ENCODE data around the gene CLDN19. TPM values are rescaled to one million over a fixed set of nuclear protein-coding genes. Genes with fewer than 3 reads are reported as not detected.

The CLDN19 gene
- not detected for total RNA-seq (2021; fragmentation: NEBNext Ultra II Directional; extraction: Animal tissue kit (Norgen Biotek cat#: 25700))
- long read RNA-seq, result 0 reads

- Mint-ChIP-seq H3K27ac (no peak within 1 kb of the TSS), H3K9me3 (no peaks in the 10 kb centered on the region), H3K4me1 (ENCODE audit: low read depth) (peaks cover 17% of the 10 kb centered on the region), H3K36me3 (ENCODE audit: low read depth) (no peaks in the 10 kb centered on the region; the same call in 1 of the 2 replicates), H3K27me3 (ENCODE audit: insufficient read depth) (peaks cover 4% of the 10 kb centered on the region), H3K4me3 (no peak within 1 kb of the TSS)
- no peak for TF ChIP-seq CTCF (IDR thresholded peaks at IDR 0.05)
- no peak for DNase-seq
Measured at GRCh38 chr1:42739753-42740700, at the start of gene CLDN19. Gene CLDN19, minus strand, starts transcription at chr1:42740236. Its CDS starts 173 bp downstream, at chr1:42740063.

GRCh38 chr1:42788021-42788420 is 48.0 kb upstream of the CLDN19 start:
- Mint-ChIP-seq H3K36me3 (ENCODE audit: low read depth) (no peaks in the 10 kb centered on the region), H3K9me3 (no peaks in the 10 kb centered on the region), H3K27ac (no peak overlapping the region), H3K4me1 (ENCODE audit: low read depth) (no peaks in the 10 kb centered on the region), H3K4me3 (no peak overlapping the region), H3K27me3 (ENCODE audit: insufficient read depth) (peaks cover 8% of the 10 kb centered on the region)
- TF ChIP-seq CTCF (IDR thresholded peaks at IDR 0.05), result no peak
- no peak for DNase-seq

GRCh38 chr1:42786097-42786496 is 46.1 kb upstream of the CLDN19 start:
- peaks cover 8% of the 10 kb centered on the region for H3K27me3 Mint-ChIP-seq (ENCODE audit: insufficient read depth)
- H3K36me3 Mint-ChIP-seq (ENCODE audit: low read depth), result no peaks in the 10 kb centered on the region; the same call in 1 of the 2 replicates
- no peak overlapping the region; the same call in 1 of the 2 replicates for H3K4me3 Mint-ChIP-seq
- H3K4me1 Mint-ChIP-seq (ENCODE audit: low read depth), result no peaks in the 10 kb centered on the region
- H3K9me3 Mint-ChIP-seq, result no peaks in the 10 kb centered on the region
- DNase-seq, result no peak
- H3K27ac Mint-ChIP-seq, result no peak overlapping the region
- no peak for TF ChIP-seq CTCF (IDR thresholded peaks at IDR 0.05)

GRCh38 chr1:42784946-42785693 is 45.1 kb upstream of the CLDN19 start, which contains the start of gene TMEM269:
Gene TMEM269, plus strand, starts transcription at chr1:42784991. Its CDS starts 4,903 bp downstream, at chr1:42789894.
- H3K9me3 Mint-ChIP-seq, result no peaks in the 10 kb centered on the region
- peak within 1 kb of the TSS; percentile 46 for H3K4me3 Mint-ChIP-seq
- no peak for DNase-seq
- H3K27ac Mint-ChIP-seq, result no peak within 1 kb of the TSS
- no peak for TF ChIP-seq CTCF (IDR thresholded peaks at IDR 0.05)
- no peaks in the 10 kb centered on the region for H3K4me1 Mint-ChIP-seq (ENCODE audit: low read depth)
- H3K36me3 Mint-ChIP-seq (ENCODE audit: low read depth), result no peaks in the 10 kb centered on the region; the same call in 1 of the 2 replicates
- H3K27me3 Mint-ChIP-seq (ENCODE audit: insufficient read depth), result peaks cover 8% of the 10 kb centered on the region

- H3K36me3 Mint-ChIP-seq (ENCODE audit: low read depth), result no peaks in the 10 kb centered on the region; the same call in 1 of the 2 replicates
- H3K4me1 Mint-ChIP-seq (ENCODE audit: low read depth), result no peaks in the 10 kb centered on the region
- H3K27ac Mint-ChIP-seq, result no peak overlapping the region
- H3K4me3 Mint-ChIP-seq, result no peak overlapping the region
- no peak for TF ChIP-seq CTCF (IDR thresholded peaks at IDR 0.05)
- DNase-seq, result no peak
- H3K9me3 Mint-ChIP-seq, result no peaks in the 10 kb centered on the region
- H3K27me3 Mint-ChIP-seq (ENCODE audit: insufficient read depth), result peaks cover 4% of the 10 kb centered on the region
Measured at GRCh38 chr1:42784547-42784945, 44.5 kb upstream of the CLDN19 start.

Measured in HFFc6 (cell line).